Activated naive CD4-positive, alpha-beta T cell treated with anti-CD3 and anti-CD28 coated beads, Interleukin-2, amount 50 U/mL, for 72 hours (primary cell): ENCODE measurements around the gene FBLIM1. TPM values are rescaled to one million over a fixed set of nuclear protein-coding genes. Genes with fewer than 3 reads are reported as not detected.
A peak's percentile ranks its signal among the peaks of the same experiment; 100 is the strongest.

Experiments
- ATAC-seq, 2 donors: fragments of 150-1000 bp; cut with Tn5 transposase; 2 replicates each; pipeline ENCODE4 v1.10.0; 2021; ENCODE audit warnings: mild to moderate bottlenecking in 2 of 2, moderate library complexity in 2 of 2
- DNase-seq, 2 donors: peaks; one replicate each; pipeline ENCODE4 v3.0.0; 2021 to 2022; ENCODE audit warnings: low spot score in 2 of 2
- H3K27ac Mint-ChIP-seq, 2 donors: one replicate each; pipeline ENCODE4 v1.8.0; 2022; ENCODE audit warnings: mild to moderate bottlenecking in 2 of 2, mixed read lengths in 2 of 2
- H3K36me3 Mint-ChIP-seq, 2 donors: one replicate each; pipeline ENCODE4 v1.8.0; 2022; ENCODE audit warnings: mixed read lengths in 2 of 2
- H3K9me3 Mint-ChIP-seq, 2 donors: one replicate each; pipeline ENCODE4 v1.8.0; 2022; ENCODE audit warnings: mixed read lengths in 2 of 2
- total RNA-seq, 2 donors: library from RNA; stranded (reverse); gene quantifications; one replicate each; pipeline ENCODE4 v1.2.3, GENCODE V29; 2022

The FBLIM1 gene
- total RNA-seq, 2 donors from 2014 or later: 0.21 TPM; not detected in 1

GRCh38 chr1:15727424-15727823 is 31.2 kb upstream of the FBLIM1 start:
- H3K27ac Mint-ChIP-seq: peak overlapping the region in 1 of 2 donors; percentile 14
- H3K36me3 Mint-ChIP-seq: no peaks in the 10 kb centered on the region
- no peak for DNase-seq
- ATAC-seq: no peak
- H3K9me3 Mint-ChIP-seq: no peaks in the 10 kb centered on the region

GRCh38 chr1:15727866-15728534 is 30.6 kb upstream of the FBLIM1 start:
- Mint-ChIP-seq H3K9me3 (no peaks in the 10 kb centered on the region), H3K36me3 (no peaks in the 10 kb centered on the region), H3K27ac (peak overlapping the region in 1 of 2 donors; percentile 36)
- no peak for ATAC-seq
- no peak for DNase-seq

GRCh38 chr1:15728937-15729657 is 29.5 kb upstream of the FBLIM1 start:
- DNase-seq (no peak), ATAC-seq (no peak)
- Mint-ChIP-seq H3K27ac (no peak overlapping the region), H3K36me3 (no peaks in the 10 kb centered on the region), H3K9me3 (no peaks in the 10 kb centered on the region)

GRCh38 chr1:15730423-15730822 is 28.2 kb upstream of the FBLIM1 start:
- Mint-ChIP-seq H3K9me3 (no peaks in the 10 kb centered on the region), H3K36me3 (no peaks in the 10 kb centered on the region), H3K27ac (no peak overlapping the region)
- ATAC-seq: no peak
- DNase-seq: no peak

- ATAC-seq (no peak), DNase-seq (no peak)
- no peaks in the 10 kb centered on the region for H3K36me3 Mint-ChIP-seq
- H3K9me3 Mint-ChIP-seq: no peaks in the 10 kb centered on the region
- no peak overlapping the region for H3K27ac Mint-ChIP-seq
These were observed 27.7 kb upstream of the FBLIM1 start for GRCh38 chr1:15730936-15731335.

- Mint-ChIP-seq H3K27ac (peak overlapping the region in 1 of 2 donors; percentile 75), H3K9me3 (no peaks in the 10 kb centered on the region), H3K36me3 (no peaks in the 10 kb centered on the region)
- DNase-seq: no peak
- no peak for ATAC-seq
These were observed 26.6 kb upstream of the FBLIM1 start for GRCh38 chr1:15731735-15732685.

- no peaks in the 10 kb centered on the region for H3K36me3 Mint-ChIP-seq
- ATAC-seq: no peak
- no peak for DNase-seq
- H3K9me3 Mint-ChIP-seq: no peaks in the 10 kb centered on the region
- H3K27ac Mint-ChIP-seq: peak overlapping the region; percentile 57 to 75
These were observed 25.9 kb upstream of the FBLIM1 start for GRCh38 chr1:15732686-15733081.

- no peak for DNase-seq
- no peaks in the 10 kb centered on the region for H3K9me3 Mint-ChIP-seq
- peak overlapping the region; percentile 57 to 75 for H3K27ac Mint-ChIP-seq
- ATAC-seq: no peak
- H3K36me3 Mint-ChIP-seq: no peaks in the 10 kb centered on the region
These were observed 25.3 kb upstream of the FBLIM1 start for GRCh38 chr1:15733218-15733725.

- no peaks in the 10 kb centered on the region for H3K9me3 Mint-ChIP-seq
- no peak for ATAC-seq
- H3K36me3 Mint-ChIP-seq: no peaks in the 10 kb centered on the region
- H3K27ac Mint-ChIP-seq: peak overlapping the region; percentile 57 to 75
- no peak for DNase-seq
These were observed 24.8 kb upstream of the FBLIM1 start for GRCh38 chr1:15733726-15734226.

- DNase-seq (no peak), ATAC-seq (no peak)
- Mint-ChIP-seq H3K9me3 (no peaks in the 10 kb centered on the region), H3K36me3 (no peaks in the 10 kb centered on the region), H3K27ac (no peak overlapping the region)
These were observed 24.3 kb upstream of the FBLIM1 start for GRCh38 chr1:15734296-15734695.

- DNase-seq (no peak), ATAC-seq (no peak)
- H3K36me3 Mint-ChIP-seq: no peaks in the 10 kb centered on the region
- no peak overlapping the region for H3K27ac Mint-ChIP-seq
- no peaks in the 10 kb centered on the region for H3K9me3 Mint-ChIP-seq
These were observed 23.7 kb upstream of the FBLIM1 start for GRCh38 chr1:15734901-15735300.

GRCh38 chr1:15735304-15736037 is 23.1 kb upstream of the FBLIM1 start:
- DNase-seq: no peak
- ATAC-seq: no peak
- no peaks in the 10 kb centered on the region for H3K36me3 Mint-ChIP-seq
- no peak overlapping the region for H3K27ac Mint-ChIP-seq
- no peaks in the 10 kb centered on the region for H3K9me3 Mint-ChIP-seq

- H3K27ac Mint-ChIP-seq: peak within 1 kb of the TSS in 1 of 2 donors; percentile 26
- H3K36me3 Mint-ChIP-seq: no peaks in the 10 kb centered on the region
- no peak for DNase-seq
- no peaks in the 10 kb centered on the region for H3K9me3 Mint-ChIP-seq
- ATAC-seq: no peak
These were observed 22.3 kb upstream of the FBLIM1 start, which contains the start of gene SLC25A34 for GRCh38 chr1:15736038-15736891. SLC25A34 (plus strand) TSS chr1:15736258; CDS start chr1:15736486, 228 bp downstream.

GRCh38 chr1:15736892-15737261 is 21.7 kb upstream of the FBLIM1 start:
- Mint-ChIP-seq H3K27ac (peak overlapping the region in 1 of 2 donors; percentile 26), H3K36me3 (no peaks in the 10 kb centered on the region), H3K9me3 (no peaks in the 10 kb centered on the region)
- DNase-seq: no peak
- no peak for ATAC-seq
